ENCODE results near the gene HAUS5. TPM values are rescaled to one million over a fixed set of nuclear protein-coding genes. Genes with fewer than 3 reads are reported as not detected.

Gene HAUS5
- total and polyA plus RNA-seq, 3 donors from 2014 or later = 24.4 to 33.9 (median 25.5) TPM

- intact Hi-C loops (cut with DNase I; ENCODE audit: low total_unique reads) = no loop called here
- 87 to 89% methylated on average over 7 of the region's 7 CpGs for WGBS, 2 donors
Measured at GRCh38 chr19:35566738-35567137, 45.8 kb upstream of the HAUS5 start.

GRCh38 chr19:35569281-35569781 is 43.2 kb upstream of the HAUS5 start:
- peak; percentile 38 for DNase-seq
- intact Hi-C loops (cut with DNase I; ENCODE audit: low total_unique reads) = no loop called here
- no peaks in the 10 kb centered on the region for H3K36me3 ChIP-seq (ENCODE audit: low read depth, missing control alignments)
- no peak overlapping the region for H3K27ac ChIP-seq
- H3K4me1 ChIP-seq = peaks cover 6% of the 10 kb centered on the region
- H3K9me3 ChIP-seq = no peaks in the 10 kb centered on the region
- no peaks in the 10 kb centered on the region for H3K27me3 ChIP-seq
- WGBS, 2 donors = 53 to 62% methylated on average over 5 of the region's 5 CpGs
- no peak overlapping the region for H3K4me3 ChIP-seq
- TF ChIP-seq CTCF (IDR thresholded peaks at IDR 0.05) (no peak), POLR2A (IDR thresholded peaks at IDR 0.05) (no peak)

More at GRCh38 chr19:35566738-35567137, 45.8 kb upstream of the HAUS5 start:
- Histone ChIP-seq H3K4me3 (no peak overlapping the region), H3K27ac (no peak overlapping the region), H3K9me3 (no peaks in the 10 kb centered on the region), H3K36me3 (ENCODE audit: low read depth, missing control alignments) (no peaks in the 10 kb centered on the region), H3K27me3 (no peaks in the 10 kb centered on the region), H3K4me1 (peaks cover 6% of the 10 kb centered on the region)
- DNase-seq = no peak
- no peak for TF ChIP-seq POLR2A (IDR thresholded peaks at IDR 0.05)
- no peak for TF ChIP-seq CTCF (IDR thresholded peaks at IDR 0.05)

- H3K36me3 ChIP-seq (ENCODE audit: low read depth, missing control alignments) = no peaks in the 10 kb centered on the region
- WGBS, 2 donors = 77 to 95% methylated on average over 1 of the region's 1 CpG
- no peaks in the 10 kb centered on the region for H3K9me3 ChIP-seq
- H3K27ac ChIP-seq = no peak overlapping the region
- TF ChIP-seq POLR2A (IDR thresholded peaks at IDR 0.05) (no peak), CTCF (IDR thresholded peaks at IDR 0.05) (no peak)
- DNase-seq = no peak
- no peak overlapping the region for H3K4me3 ChIP-seq
- intact Hi-C loops (cut with DNase I; ENCODE audit: low total_unique reads) = no loop called here
- peaks cover 6% of the 10 kb centered on the region for H3K4me1 ChIP-seq
- no peaks in the 10 kb centered on the region for H3K27me3 ChIP-seq
Measured at GRCh38 chr19:35571406-35571965, 41.0 kb upstream of the HAUS5 start.

GRCh38 chr19:35577918-35578317 is 34.6 kb upstream of the HAUS5 start:
- WGBS, 2 donors = 23 to 62% methylated on average over 1 of the region's 1 CpG
- Histone ChIP-seq H3K9me3 (no peaks in the 10 kb centered on the region), H3K4me1 (no peaks in the 10 kb centered on the region), H3K36me3 (ENCODE audit: low read depth, missing control alignments) (no peaks in the 10 kb centered on the region), H3K4me3 (no peak overlapping the region), H3K27me3 (no peaks in the 10 kb centered on the region), H3K27ac (no peak overlapping the region)
- intact Hi-C loops (cut with DNase I; ENCODE audit: low total_unique reads) = no loop called here
- DNase-seq = no peak
- TF ChIP-seq POLR2A (IDR thresholded peaks at IDR 0.05) = no peak
- no peak for TF ChIP-seq CTCF (IDR thresholded peaks at IDR 0.05)

- TF ChIP-seq CTCF (IDR thresholded peaks at IDR 0.05) (no peak), POLR2A (IDR thresholded peaks at IDR 0.05) (no peak)
- no peaks in the 10 kb centered on the region for H3K36me3 ChIP-seq (ENCODE audit: low read depth, missing control alignments)
- H3K9me3 ChIP-seq = no peaks in the 10 kb centered on the region
- intact Hi-C loops (cut with DNase I; ENCODE audit: low total_unique reads) = no loop called here
- DNase-seq = no peak
- no peak overlapping the region for H3K27ac ChIP-seq
- no peaks in the 10 kb centered on the region for H3K4me1 ChIP-seq
- WGBS, 2 donors = 68 to 76% methylated on average over 7 of the region's 7 CpGs
- H3K27me3 ChIP-seq = no peaks in the 10 kb centered on the region
- no peak overlapping the region for H3K4me3 ChIP-seq
Measured at GRCh38 chr19:35578707-35579106, 33.8 kb upstream of the HAUS5 start.

All from testis (tissue), 3 donors.